PC-9 (cell line): Measurements from ENCODE around the gene SPATA17. TPM values are rescaled to one million over a fixed set of nuclear protein-coding genes. Genes with fewer than 3 reads are reported as not detected.
A peak's percentile ranks its signal among the peaks of the same experiment; 100 is the strongest.

Experiments used
- BruUV-seq: library from RNA; stranded (reverse); fragments of 400-500 nt; replicated peaks from 2 replicates; lab custom pipeline; 2021; lab: Mats Ljungman, UMichigan
- CTCF ChIA-PET: fragments of 300-600 bp; sonication (Branson Sonifier 250); formaldehyde crosslinking; loops from one replicate; lab custom pipeline; 2022; ENCODE audit warnings: antibody characterized with exemption; lab: Charles Lee
- POLR2A ChIA-PET: fragments of 300-600 bp; sonication (Branson Sonifier 250); formaldehyde crosslinking; loops from one replicate; lab custom pipeline; 2022; ENCODE audit warnings: antibody characterized with exemption; ENCODE audit not compliant: unreplicated experiment; lab: Charles Lee
- DNase-seq, 2 experiments: peaks; one replicate each; pipeline versions ENCODE4 v3.0.0 to v3.0.0-alpha.2; 2015 to 2022; ENCODE audit warnings: mixed read lengths in 1 of 2
- H2AFZ ChIP-seq: fragments of 200-600 bp; sonication (generic); 2 replicates; pipeline ENCODE4 v1.8.1; 2017; ENCODE audit warnings: antibody characterized with exemption
- H3F3A ChIP-seq: fragments of 200-600 bp; sonication (generic); 2 replicates; pipeline ENCODE4 v1.8.1; 2017; ENCODE audit warnings: antibody characterized with exemption, mild to moderate bottlenecking, low read depth; ENCODE audit not compliant: insufficient read depth
- H3K27ac ChIP-seq: fragments of 200-600 bp; sonication (generic); 2 replicates; pipeline ENCODE4 v1.6.1; 2016; ENCODE audit warnings: mixed run types
- H3K27me3 ChIP-seq: fragments of 200-600 bp; sonication (generic); 2 replicates; pipeline ENCODE4 v1.6.1; 2016; ENCODE audit warnings: low read depth, mixed run types; ENCODE audit not compliant: insufficient read depth
- H3K36me3 ChIP-seq: fragments of 200-600 bp; sonication (generic); 2 replicates; pipeline ENCODE4 v1.6.1; 2016; ENCODE audit warnings: low read depth, mixed run types
- H3K4me1 ChIP-seq: fragments of 200-600 bp; sonication (generic); replicated peaks from 2 replicates; pipeline ENCODE4 v1.6.1; 2016; ENCODE audit warnings: mixed run types; ENCODE audit not compliant: insufficient read depth
- H3K4me2 ChIP-seq: fragments of 200-600 bp; sonication (generic); 2 replicates; pipeline ENCODE4 v1.6.1; 2017; ENCODE audit warnings: mixed run types
- H3K4me3 ChIP-seq: fragments of 200-600 bp; sonication (generic); 2 replicates; pipeline ENCODE4 v1.6.1; 2016; ENCODE audit warnings: mixed run types
- H3K79me2 ChIP-seq: fragments of 200-600 bp; sonication (generic); 2 replicates; pipeline ENCODE4 v1.6.1; 2017; ENCODE audit warnings: low read depth, mixed run types
- H3K9me2 ChIP-seq: fragments of 200-600 bp; sonication (generic); 2 replicates; pipeline ENCODE4 v1.8.1; 2017; ENCODE audit warnings: mild to moderate bottlenecking; ENCODE audit not compliant: insufficient read depth
- H3K9me3 ChIP-seq: fragments of 200-600 bp; sonication (generic); 2 replicates; pipeline ENCODE4 v1.8.1; 2016; ENCODE audit warnings: low read depth; ENCODE audit not compliant: insufficient read depth
- H4K20me1 ChIP-seq: fragments of 200-600 bp; sonication (generic); 2 replicates; pipeline ENCODE4 v1.8.1; 2017; ENCODE audit not compliant: insufficient read depth
- EZH2 ChIP-seq: fragments of 200-600 bp; sonication (generic); IDR thresholded peaks from 2 replicates; pipeline ENCODE4 v1.8.0; 2017; ENCODE audit warnings: antibody characterized with exemption, low read depth
- intact Hi-C: fragments of 100-400 bp; cut with micrococcal nuclease; formaldehyde crosslinking; loops from one replicate; pipeline ENCODE4 v1.10.0; 2022; ENCODE audit not compliant: unreplicated experiment
- total RNA-seq: library from RNA; stranded (reverse); gene quantifications from 2 replicates; pipeline ENCODE4 v1.2.3, GENCODE V29; 2021
- TF ChIP-seq, protein P1 (sequence below): fragments of 200-600 bp; sonication (generic); conservative IDR thresholded peaks from 2 replicates; pipeline ENCODE4 v1.6.1; 2017; ENCODE audit warnings: mixed run types, antibody characterized with exemption, mild to moderate bottlenecking, moderate library complexity

SPATA17 gene
- total RNA-seq, 1 experiment from 2014 or later = 8.9 TPM

GRCh38 chr1:217910791-217911320, 279.7 kb downstream of the SPATA17 start:
- H3K27me3 ChIP-seq = no peaks in the 10 kb centered on the region
- no peaks in the 10 kb centered on the region for H3K79me2 ChIP-seq
- no peaks in the 10 kb centered on the region for H3F3A ChIP-seq
- TF ChIP-seq, protein P1, sequence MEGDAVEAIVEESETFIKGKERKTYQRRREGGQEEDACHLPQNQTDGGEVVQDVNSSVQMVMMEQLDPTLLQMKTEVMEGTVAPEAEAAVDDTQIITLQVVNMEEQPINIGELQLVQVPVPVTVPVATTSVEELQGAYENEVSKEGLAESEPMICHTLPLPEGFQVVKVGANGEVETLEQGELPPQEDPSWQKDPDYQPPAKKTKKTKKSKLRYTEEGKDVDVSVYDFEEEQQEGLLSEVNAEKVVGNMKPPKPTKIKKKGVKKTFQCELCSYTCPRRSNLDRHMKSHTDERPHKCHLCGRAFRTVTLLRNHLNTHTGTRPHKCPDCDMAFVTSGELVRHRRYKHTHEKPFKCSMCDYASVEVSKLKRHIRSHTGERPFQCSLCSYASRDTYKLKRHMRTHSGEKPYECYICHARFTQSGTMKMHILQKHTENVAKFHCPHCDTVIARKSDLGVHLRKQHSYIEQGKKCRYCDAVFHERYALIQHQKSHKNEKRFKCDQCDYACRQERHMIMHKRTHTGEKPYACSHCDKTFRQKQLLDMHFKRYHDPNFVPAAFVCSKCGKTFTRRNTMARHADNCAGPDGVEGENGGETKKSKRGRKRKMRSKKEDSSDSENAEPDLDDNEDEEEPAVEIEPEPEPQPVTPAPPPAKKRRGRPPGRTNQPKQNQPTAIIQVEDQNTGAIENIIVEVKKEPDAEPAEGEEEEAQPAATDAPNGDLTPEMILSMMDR = no peak
- TF ChIP-seq EZH2 = no peak
- no peak overlapping the region for H3K4me2 ChIP-seq
- no peak overlapping the region for H3K4me3 ChIP-seq
- no peak overlapping the region for H3K27ac ChIP-seq
- ChIA-PET POLR2A (no interaction called here), CTCF (no interaction called here)
- no peak for DNase-seq
- no peaks in the 10 kb centered on the region for H3K4me1 ChIP-seq
- H2AFZ ChIP-seq = no peak overlapping the region
- BruUV-seq = no TSS peak
- no peaks in the 10 kb centered on the region for H4K20me1 ChIP-seq
- intact Hi-C loops = no loop called here
- H3K9me2 ChIP-seq = no peaks in the 10 kb centered on the region
- H3K9me3 ChIP-seq = no peaks in the 10 kb centered on the region
- H3K36me3 ChIP-seq = no peaks in the 10 kb centered on the region

DNA sequence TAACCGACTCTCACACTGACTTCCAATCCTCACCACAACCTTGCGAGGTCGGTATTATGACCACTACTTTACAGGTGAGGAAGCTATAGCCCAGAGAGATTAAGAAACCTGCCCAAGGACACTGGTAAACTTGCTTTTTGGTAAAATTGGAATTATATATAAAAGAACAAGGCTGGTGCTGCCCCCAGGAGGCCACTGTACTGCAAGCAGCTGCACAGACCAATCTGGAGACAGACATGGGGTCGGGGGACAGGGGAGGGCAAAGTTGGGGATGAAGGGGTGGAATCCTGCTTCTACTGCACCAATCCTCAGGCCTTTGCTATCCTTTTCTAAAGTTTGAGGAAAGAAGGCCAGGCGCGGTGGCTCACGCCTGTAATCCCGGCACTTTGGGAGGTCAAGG, 280.8 kb downstream of the SPATA17 start:
- H3K9me2 ChIP-seq = no peaks in the 10 kb centered on the region
- no peaks in the 10 kb centered on the region for H4K20me1 ChIP-seq
- no peaks in the 10 kb centered on the region for H3F3A ChIP-seq
- H3K4me3 ChIP-seq = no peak overlapping the region
- H3K27ac ChIP-seq = no peak overlapping the region
- no peaks in the 10 kb centered on the region for H3K79me2 ChIP-seq
- H3K9me3 ChIP-seq = no peaks in the 10 kb centered on the region
- H3K4me1 ChIP-seq = no peaks in the 10 kb centered on the region
- no peak overlapping the region for H2AFZ ChIP-seq
- CTCF ChIA-PET = no interaction called here
- no TSS peak for BruUV-seq
- no peaks in the 10 kb centered on the region for H3K36me3 ChIP-seq
- no peak for DNase-seq
- POLR2A ChIA-PET = no interaction called here
- intact Hi-C loops = no loop called here
- TF ChIP-seq EZH2 = no peak
- TF ChIP-seq, protein P1 = peak; percentile 49
- no peaks in the 10 kb centered on the region for H3K27me3 ChIP-seq
- no peak overlapping the region for H3K4me2 ChIP-seq

- Histone ChIP-seq H3K9me2 (no peaks in the 10 kb centered on the region), H3K4me1 (no peaks in the 10 kb centered on the region), H3K9me3 (no peaks in the 10 kb centered on the region), H3K4me3 (no peak overlapping the region), H3K36me3 (no peaks in the 10 kb centered on the region), H3K27ac (no peak overlapping the region), H3K79me2 (no peaks in the 10 kb centered on the region), H3K4me2 (no peak overlapping the region), H3F3A (no peaks in the 10 kb centered on the region), H4K20me1 (no peaks in the 10 kb centered on the region), H3K27me3 (no peaks in the 10 kb centered on the region), H2AFZ (no peak overlapping the region)
- no peak for DNase-seq
- intact Hi-C loops = no loop called here
- CTCF ChIA-PET = no interaction called here
- TF ChIP-seq, protein P1 = no peak
- TF ChIP-seq EZH2 = no peak
- POLR2A ChIA-PET = no interaction called here
- BruUV-seq = no TSS peak
Measured at GRCh38 chr1:217917281-217917887, 286.2 kb downstream of the SPATA17 start.
